Loucy (cell line): ENCODE measurements around the gene RBM33.

Experiments used
- CTCF ChIP-seq: fragments of 200-600 bp; sonication (generic); conservative IDR thresholded peaks from 2 replicates; pipeline ENCODE4 v1.5.1; 2014; ENCODE audit warnings: mild to moderate bottlenecking, antibody characterized with exemption, low read length
- EZH2phosphoT487 ChIP-seq: fragments of 200-600 bp; IDR thresholded peaks from 2 replicates; pipeline ENCODE4 v1.6.1; 2018; ENCODE audit warnings: antibody characterized with exemption, mild to moderate bottlenecking, moderate library complexity, borderline replicate concordance

GRCh38 chr7:155710031-155710430, 65.6 kb downstream of the RBM33 start:
- no peak for TF ChIP-seq CTCF
- no peak for TF ChIP-seq EZH2phosphoT487
